ENCODE results near the gene E2F4.

- no peak for TF ChIP-seq EP300 (IDR thresholded peaks at IDR 0.05)
- TF ChIP-seq CTCF (IDR thresholded peaks at IDR 0.05), result no peak
- TF ChIP-seq POLR2A (IDR thresholded peaks at IDR 0.05), result no peak
- TF ChIP-seq POLR2AphosphoS5 (IDR thresholded peaks at IDR 0.05), result no peak
Measured at GRCh38 chr16:67174706-67175231, 17.2 kb upstream of the E2F4 start.
